ENCODE measurements around the gene PALD1.

DNA sequence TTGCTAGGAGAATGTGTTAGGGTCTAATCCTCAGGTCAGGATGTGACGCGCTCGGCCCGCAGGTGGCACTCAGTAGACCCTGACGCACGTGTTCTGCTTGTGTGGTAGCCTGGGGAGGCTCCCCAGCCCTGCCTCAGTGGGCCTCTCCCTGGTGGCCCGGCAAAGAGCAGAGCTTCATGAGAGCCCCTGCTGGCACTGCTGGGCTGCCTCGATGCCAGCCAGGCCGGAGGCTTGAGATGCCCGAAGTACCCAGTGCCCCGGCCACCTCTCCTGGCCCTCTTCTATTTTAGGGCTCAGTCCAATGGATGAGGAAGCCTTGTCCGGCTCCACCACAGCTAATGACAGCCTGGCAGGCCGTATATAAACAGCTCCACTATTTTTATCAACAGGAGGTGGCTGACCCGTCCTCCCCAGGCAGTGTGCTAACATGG, 82.0 kb downstream of the PALD1 start:
- TF ChIP-seq CTCF (IDR thresholded peaks at IDR 0.05) (no peak), POLR2A (IDR thresholded peaks at IDR 0.05) (no peak)

Data from right lobe of liver (tissue), 4 donors.